GM21619 (cell line): Measurements from ENCODE around the gene JAK2.

ENCODE experiments used
- ATAC-seq: cut with Tn5 transposase; IDR thresholded peaks from one replicate; pipeline ENCODE4 v1.9.1; 2021; ENCODE audit not compliant: unreplicated experiment

The JAK2 gene

GRCh38 chr9:5122516-5122915 lies 137.4 kb downstream of the JAK2 start:
- no peak for ATAC-seq

GRCh38 chr9:5140151-5140550 lies 155.1 kb downstream of the JAK2 start:
- ATAC-seq = no peak

- no peak for ATAC-seq
Observed at GRCh38 chr9:5144217-5144616, 159.1 kb downstream of the JAK2 start.

- ATAC-seq = no peak
Observed at GRCh38 chr9:5146241-5146640, 161.2 kb downstream of the JAK2 start.
